GM12875 (cell line): Measurements from ENCODE around the gene ELF2.
A peak's percentile ranks its signal among the peaks of the same experiment; 100 is the strongest.
"Not testable (repeated sequence)": the region's sequence is repeated elsewhere in the genome, so short reads cannot be mapped to it uniquely, and the experiment has no call there.

Source experiments
- H3K4me3 ChIP-seq: one replicate; pipeline ENCODE4 v1.5.1; 2011; ENCODE audit warnings: low read depth, low read length, control low read depth
- TF ChIP-seq, protein P1 (sequence below): IDR thresholded peaks from 2 replicates; pipeline ENCODE4 v1.5.1; 2011; ENCODE audit warnings: low read depth, mild to moderate bottlenecking, control low read depth, inconsistent platforms, low read length, moderate library complexity, borderline replicate concordance; ENCODE audit not compliant: insufficient read depth

The ELF2 gene

GRCh38 chr4:139030614-139031235, 146.3 kb downstream of the ELF2 start:
- TF ChIP-seq, protein P1, sequence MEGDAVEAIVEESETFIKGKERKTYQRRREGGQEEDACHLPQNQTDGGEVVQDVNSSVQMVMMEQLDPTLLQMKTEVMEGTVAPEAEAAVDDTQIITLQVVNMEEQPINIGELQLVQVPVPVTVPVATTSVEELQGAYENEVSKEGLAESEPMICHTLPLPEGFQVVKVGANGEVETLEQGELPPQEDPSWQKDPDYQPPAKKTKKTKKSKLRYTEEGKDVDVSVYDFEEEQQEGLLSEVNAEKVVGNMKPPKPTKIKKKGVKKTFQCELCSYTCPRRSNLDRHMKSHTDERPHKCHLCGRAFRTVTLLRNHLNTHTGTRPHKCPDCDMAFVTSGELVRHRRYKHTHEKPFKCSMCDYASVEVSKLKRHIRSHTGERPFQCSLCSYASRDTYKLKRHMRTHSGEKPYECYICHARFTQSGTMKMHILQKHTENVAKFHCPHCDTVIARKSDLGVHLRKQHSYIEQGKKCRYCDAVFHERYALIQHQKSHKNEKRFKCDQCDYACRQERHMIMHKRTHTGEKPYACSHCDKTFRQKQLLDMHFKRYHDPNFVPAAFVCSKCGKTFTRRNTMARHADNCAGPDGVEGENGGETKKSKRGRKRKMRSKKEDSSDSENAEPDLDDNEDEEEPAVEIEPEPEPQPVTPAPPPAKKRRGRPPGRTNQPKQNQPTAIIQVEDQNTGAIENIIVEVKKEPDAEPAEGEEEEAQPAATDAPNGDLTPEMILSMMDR = peak; percentile 71; the same call in 1 of the 2 replicates

DNA sequence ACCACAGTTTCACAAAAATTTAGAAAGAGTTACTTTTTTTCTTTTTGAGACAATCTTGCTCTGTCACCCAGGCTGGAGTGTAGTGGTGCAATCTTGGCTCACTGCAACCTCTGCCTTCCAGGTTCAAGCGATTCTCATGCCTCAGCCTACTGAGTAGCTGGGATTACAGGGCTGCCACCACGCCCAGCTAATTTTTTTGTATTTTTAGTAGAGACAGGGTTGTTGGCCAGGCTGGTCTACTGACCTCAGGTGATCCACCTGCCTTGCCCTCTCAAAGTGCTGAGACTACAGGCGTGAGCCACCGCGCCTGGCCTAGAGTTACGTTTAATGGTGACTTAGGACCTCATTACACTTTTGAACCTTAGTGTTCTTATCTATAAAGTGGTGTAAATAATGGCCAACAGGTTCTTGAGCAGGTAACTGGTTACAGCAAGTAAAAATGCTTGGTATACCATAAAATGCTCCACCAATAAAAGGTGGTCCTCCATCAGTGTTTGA, 147.1 kb downstream of the ELF2 start:
- not testable (repeated sequence) for H3K4me3 ChIP-seq

More at GRCh38 chr4:139030614-139031235, 146.3 kb downstream of the ELF2 start:
- H3K4me3 ChIP-seq = no peak overlapping the region

GRCh38 chr4:139028191-139028661, 148.8 kb downstream of the ELF2 start:
- TF ChIP-seq, protein P1 = no peak
- H3K4me3 ChIP-seq = no peak overlapping the region

- H3K4me3 ChIP-seq = no peak overlapping the region
- TF ChIP-seq, protein P1 = no peak
Measured at GRCh38 chr4:139027776-139028175, 149.2 kb downstream of the ELF2 start.

GRCh38 chr4:139025841-139026240, 151.2 kb downstream of the ELF2 start:
- TF ChIP-seq, protein P1 = no peak
- no peak overlapping the region for H3K4me3 ChIP-seq

GRCh38 chr4:139024686-139025085, 152.3 kb downstream of the ELF2 start:
- TF ChIP-seq, protein P1 = no peak
- no peak overlapping the region for H3K4me3 ChIP-seq

- no peak overlapping the region for H3K4me3 ChIP-seq
- TF ChIP-seq, protein P1 = no peak
Measured at GRCh38 chr4:139022835-139023234, 154.2 kb downstream of the ELF2 start.

- not testable (repeated sequence) for H3K4me3 ChIP-seq
Measured at GRCh38 chr4:139021071-139021470, 155.9 kb downstream of the ELF2 start.
